Measurements from ENCODE around the gene ASB15.

DNA sequence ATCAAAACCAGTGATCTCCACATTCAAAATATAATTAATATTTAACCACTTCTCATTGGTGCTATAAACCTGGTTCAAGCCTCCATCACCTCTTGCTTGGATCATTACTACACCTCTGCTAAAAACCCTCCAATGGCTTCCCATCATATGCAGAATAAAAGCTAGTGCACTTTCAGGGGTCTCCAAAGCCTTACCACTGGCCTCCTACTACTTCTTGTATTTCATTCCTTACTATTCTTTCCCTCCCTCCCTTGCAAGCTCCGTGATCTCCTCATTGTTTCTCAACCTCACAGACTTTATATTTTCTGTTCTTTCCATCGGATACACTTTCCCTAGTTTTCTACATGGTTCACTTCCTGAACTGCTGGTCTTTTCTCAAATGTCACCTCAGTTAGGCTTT is 85.5 kb downstream of the ASB15 start:
- TF ChIP-seq POLR2A (IDR thresholded peaks at IDR 0.05) (no peak), CTCF (IDR thresholded peaks at IDR 0.05) (no peak)

Measured in stomach (tissue), 4 donors.